Thoracic aorta (tissue), 2 donors: Measurements from ENCODE around the gene ANO7. TPM values are rescaled to one million over a fixed set of nuclear protein-coding genes. Genes with fewer than 3 reads are reported as not detected.

ENCODE experiments used
- ATAC-seq: fragments of 150-250 bp; one replicate; pipeline ENCODE4 v1.8.0; 2017; ENCODE audit warnings: low read depth; ENCODE audit not compliant: insufficient number of reproducible peaks, low FRiP score
- DNase-seq: peaks from one replicate; pipeline ENCODE4 v3.0.0-alpha.2; 2020; ENCODE audit warnings: low spot score
- H3K27ac ChIP-seq, 2 donors: fragments of 200-600 bp; sonication (generic); 1 replicate in 1 of 2; 2 replicates in 1 of 2; pipeline ENCODE4 v1.5.1; 2016; ENCODE audit warnings: mild to moderate bottlenecking in 2 of 2, moderate library complexity in 2 of 2
- H3K27me3 ChIP-seq: fragments of 200-600 bp; sonication (generic); replicated peaks from 2 replicates; pipeline ENCODE4 v1.6.0; 2016; ENCODE audit warnings: mild to moderate bottlenecking; ENCODE audit not compliant: insufficient read depth
- H3K36me3 ChIP-seq: fragments of 200-600 bp; sonication (generic); one replicate; pipeline ENCODE4 v1.5.1; 2016
- H3K4me1 ChIP-seq, 2 donors: fragments of 200-600 bp; sonication (generic); 1 replicate in 1 of 2; 2 replicates in 1 of 2; pipeline versions ENCODE4 v1.5.1 to v1.6.0; 2016; ENCODE audit warnings: low read depth in 2 of 2, mild to moderate bottlenecking in 1 of 2; ENCODE audit not compliant: control insufficient read depth in 1 of 2
- H3K4me3 ChIP-seq: fragments of 200-600 bp; sonication (generic); 2 replicates; pipeline ENCODE4 v1.5.1; 2016; ENCODE audit warnings: mild to moderate bottlenecking
- H3K9me3 ChIP-seq: fragments of 200-600 bp; sonication (generic); 2 replicates; pipeline ENCODE4 v1.5.1; 2016
- CTCF ChIP-seq: fragments of 200-600 bp; sonication (generic); IDR thresholded peaks from one replicate; pipeline ENCODE4 v1.5.1; 2019; ENCODE audit warnings: antibody characterized with exemption
- total RNA-seq, 2 donors: library from RNA; depleted of rRNA; stranded (reverse); fragments of >200 nt; gene quantifications; one replicate each; pipeline versions ENCODE4 v1.1.0 to v1.2.3, GENCODE V29; 2016

Gene ANO7
- total RNA-seq, 2 donors from 2014 or later: 0.27 to 1.2 TPM

GRCh38 chr2:241142593-241142992 lies 45.9 kb upstream of the ANO7 start:
- Histone ChIP-seq H3K27me3 (no peaks in the 10 kb centered on the region), H3K4me3 (no peak overlapping the region), H3K9me3 (no peaks in the 10 kb centered on the region), H3K27ac (no peak overlapping the region), H3K36me3 (no peaks in the 10 kb centered on the region), H3K4me1 (no peaks in the 10 kb centered on the region)
- DNase-seq: no peak
- ATAC-seq: no peak
- TF ChIP-seq CTCF: no peak

- no peak for ATAC-seq
- no peaks in the 10 kb centered on the region for H3K36me3 ChIP-seq
- no peak for TF ChIP-seq CTCF
These were observed 42.2 kb upstream of the ANO7 start for GRCh38 chr2:241146286-241146685.

GRCh38 chr2:241147336-241147735 lies 41.1 kb upstream of the ANO7 start:
- H3K4me1 ChIP-seq: peaks cover 0 to 12% of the 10 kb centered on the region in 2 donors
- no peak for DNase-seq

More at GRCh38 chr2:241146286-241146685, 42.2 kb upstream of the ANO7 start:
- H3K27me3 ChIP-seq: no peaks in the 10 kb centered on the region
- H3K4me3 ChIP-seq: no peak overlapping the region
- peaks cover 0 to 11% of the 10 kb centered on the region in 2 donors for H3K4me1 ChIP-seq
- H3K9me3 ChIP-seq: no peaks in the 10 kb centered on the region
- H3K27ac ChIP-seq: no peak overlapping the region
- no peak for DNase-seq

GRCh38 chr2:241148239-241148638 lies 40.2 kb upstream of the ANO7 start:
- Histone ChIP-seq H3K4me1 (peaks cover 0 to 12% of the 10 kb centered on the region in 2 donors), H3K4me3 (peak overlapping the region; percentile 99), H3K27ac (no peak overlapping the region), H3K36me3 (no peaks in the 10 kb centered on the region), H3K9me3 (no peaks in the 10 kb centered on the region), H3K27me3 (no peaks in the 10 kb centered on the region)
- no peak for ATAC-seq
- no peak for TF ChIP-seq CTCF
- no peak for DNase-seq

More at GRCh38 chr2:241147336-241147735, 41.1 kb upstream of the ANO7 start:
- no peak for TF ChIP-seq CTCF
- Histone ChIP-seq H3K27me3 (no peaks in the 10 kb centered on the region), H3K9me3 (no peaks in the 10 kb centered on the region), H3K36me3 (no peaks in the 10 kb centered on the region), H3K4me3 (no peak overlapping the region), H3K27ac (no peak overlapping the region)
- no peak for ATAC-seq

- Histone ChIP-seq H3K9me3 (no peaks in the 10 kb centered on the region), H3K27ac (peak within 1 kb of the TSS in 1 of 2 donors; percentile 79), H3K36me3 (no peaks in the 10 kb centered on the region), H3K27me3 (no peaks in the 10 kb centered on the region), H3K4me3 (peak within 1 kb of the TSS; percentile 99), H3K4me1 (peaks cover 0 to 12% of the 10 kb centered on the region in 2 donors)
- TF ChIP-seq CTCF: no peak
- ATAC-seq (peak; percentile 79), DNase-seq (peak; percentile 83)
These were observed 39.4 kb upstream of the ANO7 start, which contains the start of gene PASK for GRCh38 chr2:241148891-241149674. TSS of gene PASK (minus strand) at chr2:241149472. CDS start at chr2:241143032, 6,440 bp downstream.
